K562 (cell line): ENCODE results near the gene SLC16A2. TPM values are rescaled to one million over a fixed set of nuclear protein-coding genes. Genes with fewer than 3 reads are reported as not detected.

Experiments used
- ATAC-seq: fragments of 200-7000 bp; cut with Tn5 transposase; 3 replicates; pipeline ENCODE4 v1.9.1; 2020; ENCODE audit warnings: moderate library complexity
- BruUV-seq: library from RNA; stranded (reverse); fragments of 400-500 nt; replicated peaks from 2 replicates; lab custom pipeline; 2021; lab: Mats Ljungman, UMichigan
- CTCF ChIA-PET: fragments of 300-600 bp; formaldehyde crosslinking; extraction: SDS; loops from one replicate; lab custom pipeline; 2021; ENCODE audit warnings: low intra/inter-chr PET ratio; lab: Yijun Ruan, JAX
- POLR2A ChIA-PET: fragments of 300-600, 350-650 bp; sonication (Branson Sonifier 250); formaldehyde crosslinking; extraction: SDS; loops from one replicate; lab custom pipeline; 2021; ENCODE audit warnings: antibody characterized with exemption, inconsistent platforms; lab: Yijun Ruan, JAX
- DNase-seq, 4 experiments: peaks; one replicate each; pipeline versions ENCODE4 v3.0.0 to v3.0.0-alpha.2; 2011 to 2018; ENCODE audit warnings: low spot score in 3 of 4, mixed read lengths in 3 of 4; ENCODE audit errors: extremely low read depth in 1 of 4
- FAIRE-seq: peaks from 2 replicates; lab custom pipeline; 2011; peaks lifted over from hg19 to GRCh38; lab: Jason Lieb, UNC
- H2AFZ ChIP-seq: 2 replicates; pipeline ENCODE4 v1.6.0; 2011; ENCODE audit warnings: low read depth, low read length, control low read depth, inconsistent platforms
- H3K27ac ChIP-seq: fragments of 200-600 bp; 3 replicates; pipeline ENCODE4 v1.8.0; 2011; ENCODE audit warnings: low read depth, mild to moderate bottlenecking, control low read depth, inconsistent platforms, low read length, moderate library complexity, mixed read lengths; ENCODE audit errors: extremely low read depth
- H3K27me3 ChIP-seq, 2 experiments: fragments of 300-600 bp in 1 of 2; 2 replicates in 1 of 2; 3 replicates in 1 of 2; pipeline versions ENCODE4 v1.6.0 to v1.8.0; 2011; ENCODE audit warnings: inconsistent platforms in 2 of 2, low read length in 2 of 2, mild to moderate bottlenecking in 1 of 2, mixed read lengths in 1 of 2, moderate library complexity in 1 of 2; ENCODE audit not compliant: control insufficient read depth in 2 of 2, insufficient read depth in 2 of 2
- H3K36me3 ChIP-seq: fragments of 300-600 bp; 3 replicates; pipeline ENCODE4 v1.8.0; 2011; ENCODE audit warnings: mild to moderate bottlenecking, low read length, inconsistent platforms; ENCODE audit not compliant: control insufficient read depth, insufficient read depth
- H3K4me1 ChIP-seq, 2 experiments: fragments of 200-600 bp in 1 of 2; replicated peaks in 1 of 2; 2 replicates in 1 of 2; 3 replicates in 1 of 2; pipeline versions ENCODE4 v1.5.1 to v1.8.0; 2011; ENCODE audit warnings: inconsistent platforms in 2 of 2, low read length in 2 of 2, mild to moderate bottlenecking in 1 of 2, mixed read lengths in 1 of 2, moderate library complexity in 1 of 2; ENCODE audit not compliant: control insufficient read depth in 2 of 2, insufficient read depth in 2 of 2
- H3K4me2 ChIP-seq: 2 replicates; pipeline ENCODE4 v1.6.1; 2011; ENCODE audit warnings: low read length, control low read depth, inconsistent platforms, mixed read lengths; ENCODE audit not compliant: insufficient read depth
- H3K4me3 ChIP-seq: fragments of 200-600 bp; sonication (generic), shearing (Covaris generic); 2 replicates; pipeline ENCODE4 v1.5.1; 2016; ENCODE audit warnings: control low read depth, inconsistent platforms
- H3K79me2 ChIP-seq: fragments of 200-600 bp; 3 replicates; pipeline ENCODE4 v1.8.0; 2011; ENCODE audit warnings: low read length, inconsistent platforms; ENCODE audit not compliant: control insufficient read depth, insufficient read depth
- H3K9ac ChIP-seq, 2 experiments: 2 replicates each; pipeline versions ENCODE4 v1.6.0 to v1.6.1; 2011; ENCODE audit warnings: low read depth in 2 of 2, low read length in 2 of 2, control low read depth in 1 of 2, inconsistent platforms in 1 of 2, mild to moderate bottlenecking in 1 of 2, mixed read lengths in 1 of 2; ENCODE audit not compliant: insufficient read depth in 1 of 2
- H3K9me1 ChIP-seq: one replicate; pipeline ENCODE4 v1.6.0; 2011; ENCODE audit warnings: inconsistent platforms, mild to moderate bottlenecking, low read length, moderate library complexity; ENCODE audit not compliant: control insufficient read depth, insufficient read depth
- H3K9me3 ChIP-seq: replicated peaks from 2 replicates; pipeline ENCODE4 v1.5.1; 2011; ENCODE audit warnings: low read depth, low read length, inconsistent platforms; ENCODE audit not compliant: control insufficient read depth, insufficient read depth
- H4K20me1 ChIP-seq: replicated peaks from 2 replicates; pipeline ENCODE4 v1.6.1; 2011; ENCODE audit warnings: low read length, inconsistent platforms, mixed read lengths; ENCODE audit not compliant: control insufficient read depth, insufficient read depth
- BACH1 ChIP-seq: fragments of 200-800 bp; sonication (Bioruptor generic); IDR thresholded peaks from 2 replicates; pipeline ENCODE4 v1.6.1; 2016; ENCODE audit warnings: missing genetic modification characterization, missing compliant biosample characterization
- FOXA3 ChIP-seq, 2 experiments: fragments of 450-650 bp in 1 of 2; sonication (generic) in 1 of 2; formaldehyde crosslinking; IDR thresholded peaks in 1 of 2; conservative IDR thresholded peaks in 1 of 2; 2 replicates each; pipeline versions ENCODE4 v1.4.0 to v1.8.0; 2020 to 2022; ENCODE audit warnings: mild to moderate bottlenecking in 2 of 2, missing genetic modification reagents in 1 of 2
- GTF2E2 ChIP-seq: fragments of 200-800 bp; sonication (Bioruptor generic); IDR thresholded peaks from 2 replicates; pipeline ENCODE4 v1.6.1; 2016; ENCODE audit warnings: missing genetic modification characterization, missing compliant biosample characterization
- HOXB6 ChIP-seq: fragments of 250-450 bp; sonication (Bioruptor Pico); IDR thresholded peaks from 2 replicates; pipeline ENCODE4 v1.5.1; 2022; ENCODE audit warnings: mild to moderate bottlenecking, borderline replicate concordance
- ILK ChIP-seq: fragments of 450-650 bp; IDR thresholded peaks from 2 replicates; pipeline ENCODE4 v1.6.1; 2016; ENCODE audit warnings: missing genetic modification characterization, low read depth, mild to moderate bottlenecking, missing compliant biosample characterization, moderate library complexity, borderline replicate concordance
- PTTG1 ChIP-seq: fragments of 450-650 bp; IDR thresholded peaks from 2 replicates; pipeline ENCODE4 v1.6.1; 2016; ENCODE audit warnings: low read depth, mild to moderate bottlenecking, missing genetic modification characterization, missing compliant biosample characterization
- RERE ChIP-seq: sonication (generic); formaldehyde crosslinking; IDR thresholded peaks from 2 replicates; pipeline ENCODE4 v1.8.0; 2023; ENCODE audit warnings: missing genetic modification reagents, mild to moderate bottlenecking, borderline replicate concordance
- THAP12 ChIP-seq: fragments of 250-450 bp; sonication (Bioruptor Pico); IDR thresholded peaks from 2 replicates; pipeline ENCODE4 v1.9.0; 2021; ENCODE audit warnings: mild to moderate bottlenecking, inconsistent platforms
- ZFP1 ChIP-seq: fragments of 450-650 bp; formaldehyde crosslinking; IDR thresholded peaks from 2 replicates; pipeline ENCODE4 v1.4.0; 2020; ENCODE audit warnings: mild to moderate bottlenecking, mixed read lengths
- ZNF518B ChIP-seq: fragments of 250-450 bp; sonication (Bioruptor Pico); IDR thresholded peaks from 2 replicates; pipeline ENCODE4 v1.5.0; 2021; ENCODE audit warnings: mild to moderate bottlenecking, moderate library complexity
- WGBS: fragments of 100-300 bp; shearing (Covaris generic); methylation state at CpG from one replicate; pipeline ENCODE4 v1.1.6; 2016; ENCODE audit warnings: low coverage, mixed read lengths; ENCODE audit not compliant: insufficient coverage; ENCODE audit errors: missing lambda C conversion rate; 5-methylcytosine and 5-hydroxymethylcytosine counted together
- in situ Hi-C: fragments of 300-500 bp; cut with MboI; formaldehyde crosslinking; loops from 4 replicates; pipeline ENCODE4 v1.15.0; 2018; ENCODE audit warnings: inconsistent platforms, mixed read lengths
- intact Hi-C: fragments of 100-400 bp; cut with micrococcal nuclease; formaldehyde crosslinking; loops from 2 replicates; pipeline ENCODE4 v1.14.2; 2022
- polyA plus RNA-seq, 8 experiments: library from polyadenylated mRNA; depleted of rRNA in 4 of 8; stranded (reverse) in 5 of 8; unstranded in 3 of 8; fragments of >200 nt; fragmentation: Nextera tagmentation in 2 of 8; fragmentation: Illumina TruSeq in 1 of 8; extraction: Ambion mirVana in 2 of 8; extraction: Trizol in 1 of 8; gene quantifications; 2 replicates each; pipeline versions ENCODE4 v1.2.1 to v1.2.3, GENCODE V29; 2011 to 2014; ENCODE audit warnings: inconsistent platforms in 1 of 8, missing spikeins in 1 of 8
- total RNA-seq, 7 experiments: library from RNA; depleted of rRNA in 6 of 7; stranded (reverse); fragments of >200 nt in 6 of 7; fragmentation: Illumina TruSeq in 2 of 7; extraction: Trizol in 2 of 7; gene quantifications; 2 replicates each; pipeline versions ENCODE4 v1.2.1 to v1.2.3, GENCODE V29; 2011 to 2021; ENCODE audit warnings: low replicate concordance in 1 of 7

SLC16A2 gene
- total and polyA plus RNA-seq, 9 of the 15 experiments (the other 6 are each of a cell fraction or from before 2014, with no cell fraction given) = 0.07 TPM; not detected in 8

GRCh38 chrX:74421740-74422352 is 553 bp downstream of the SLC16A2 start:
- Histone ChIP-seq H3K27ac (no peak overlapping the region), H3K27me3 (peaks cover 0 to 26% of the 10 kb centered on the region in 2 experiments; a peak in 2 of 5 replicates), H3K4me1 (peaks cover 0 to 5% of the 10 kb centered on the region in 2 experiments; a peak in 1 of 5 replicates), H2AFZ (no peak overlapping the region), H3K4me2 (no peak overlapping the region), H4K20me1 (no peaks in the 10 kb centered on the region; the same call in 1 of the 2 replicates), H3K9ac (no peak overlapping the region), H3K9me3 (no peaks in the 10 kb centered on the region), H3K9me1 (no peaks in the 10 kb centered on the region), H3K79me2 (no peaks in the 10 kb centered on the region), H3K4me3 (no peak overlapping the region), H3K36me3 (no peaks in the 10 kb centered on the region)
- CTCF ChIA-PET = no interaction called here
- DNase-seq = no peak
- BruUV-seq = no TSS peak
- FAIRE-seq = no peak
- WGBS = 50% methylated on average over 8 of the region's 46 CpGs
- POLR2A ChIA-PET = no interaction called here
- in situ Hi-C loops (no loop called here), intact Hi-C loops (no loop called here)
- no peak for ATAC-seq
- TF ChIP-seq BACH1 (tag) (no peak), THAP12 (no peak), ZNF518B (CRISPR knock-in tag) (no peak), ZFP1 (no peak), HOXB6 (CRISPR knock-in tag) (no peak), FOXA3 (CRISPR knock-in tag; conservative IDR thresholded peaks at IDR 0.05 in 1 of 2, IDR thresholded peaks at IDR 0.05 in 1 of 2) (no peak), GTF2E2 (tag) (no peak), RERE (CRISPR knock-in tag) (no peak), ILK (tag) (no peak), PTTG1 (tag) (no peak)
